Choroid plexus epithelial cell (primary cell): ENCODE data around the gene MALRD1.
"Not testable (repeated sequence)": the region's sequence is repeated elsewhere in the genome, so short reads cannot be mapped to it uniquely, and the experiment has no call there.

Experiments
- DNase-seq: peaks from one replicate; pipeline ENCODE4 v3.0.0-alpha.2; 2010; ENCODE audit warnings: low read depth
- H3K4me3 ChIP-seq: 2 replicates; pipeline ENCODE4 v1.5.1; 2011; ENCODE audit warnings: low read depth, mild to moderate bottlenecking, control low read depth, low read length, moderate library complexity
- TF ChIP-seq, protein P1 (sequence below): conservative IDR thresholded peaks from 2 replicates; pipeline ENCODE4 v1.5.1; 2011; ENCODE audit warnings: low read depth, mild to moderate bottlenecking, control low read depth, inconsistent platforms, low read length, moderate library complexity

MALRD1 gene

GRCh38 chr10:19499291-19499770 is 450.7 kb downstream of the MALRD1 start:
- TF ChIP-seq, protein P1, sequence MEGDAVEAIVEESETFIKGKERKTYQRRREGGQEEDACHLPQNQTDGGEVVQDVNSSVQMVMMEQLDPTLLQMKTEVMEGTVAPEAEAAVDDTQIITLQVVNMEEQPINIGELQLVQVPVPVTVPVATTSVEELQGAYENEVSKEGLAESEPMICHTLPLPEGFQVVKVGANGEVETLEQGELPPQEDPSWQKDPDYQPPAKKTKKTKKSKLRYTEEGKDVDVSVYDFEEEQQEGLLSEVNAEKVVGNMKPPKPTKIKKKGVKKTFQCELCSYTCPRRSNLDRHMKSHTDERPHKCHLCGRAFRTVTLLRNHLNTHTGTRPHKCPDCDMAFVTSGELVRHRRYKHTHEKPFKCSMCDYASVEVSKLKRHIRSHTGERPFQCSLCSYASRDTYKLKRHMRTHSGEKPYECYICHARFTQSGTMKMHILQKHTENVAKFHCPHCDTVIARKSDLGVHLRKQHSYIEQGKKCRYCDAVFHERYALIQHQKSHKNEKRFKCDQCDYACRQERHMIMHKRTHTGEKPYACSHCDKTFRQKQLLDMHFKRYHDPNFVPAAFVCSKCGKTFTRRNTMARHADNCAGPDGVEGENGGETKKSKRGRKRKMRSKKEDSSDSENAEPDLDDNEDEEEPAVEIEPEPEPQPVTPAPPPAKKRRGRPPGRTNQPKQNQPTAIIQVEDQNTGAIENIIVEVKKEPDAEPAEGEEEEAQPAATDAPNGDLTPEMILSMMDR = no peak
- no peak for DNase-seq
- no peak overlapping the region for H3K4me3 ChIP-seq

DNA sequence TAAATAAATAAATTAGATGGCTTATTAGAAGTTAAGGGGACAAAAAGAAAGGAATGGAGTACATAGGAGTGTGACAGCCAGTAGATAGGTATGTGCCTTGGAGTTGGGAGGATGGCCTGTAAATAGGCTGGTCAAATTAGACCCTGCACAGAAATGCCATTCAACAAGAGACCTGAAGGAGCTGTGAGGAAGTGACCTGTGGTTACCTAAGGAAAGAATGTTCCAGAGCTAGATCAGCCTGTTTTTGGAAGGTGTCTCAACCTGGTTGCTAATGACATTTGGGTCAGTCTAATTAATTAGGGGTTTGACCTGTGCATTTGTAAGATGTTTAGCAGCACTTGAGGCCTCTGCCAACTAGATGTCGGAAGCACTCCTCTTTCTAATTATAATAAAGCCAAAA is 452.4 kb downstream of the MALRD1 start:
- H3K4me3 ChIP-seq = no peak overlapping the region
- DNase-seq = no peak
- TF ChIP-seq, protein P1 = no peak

DNA sequence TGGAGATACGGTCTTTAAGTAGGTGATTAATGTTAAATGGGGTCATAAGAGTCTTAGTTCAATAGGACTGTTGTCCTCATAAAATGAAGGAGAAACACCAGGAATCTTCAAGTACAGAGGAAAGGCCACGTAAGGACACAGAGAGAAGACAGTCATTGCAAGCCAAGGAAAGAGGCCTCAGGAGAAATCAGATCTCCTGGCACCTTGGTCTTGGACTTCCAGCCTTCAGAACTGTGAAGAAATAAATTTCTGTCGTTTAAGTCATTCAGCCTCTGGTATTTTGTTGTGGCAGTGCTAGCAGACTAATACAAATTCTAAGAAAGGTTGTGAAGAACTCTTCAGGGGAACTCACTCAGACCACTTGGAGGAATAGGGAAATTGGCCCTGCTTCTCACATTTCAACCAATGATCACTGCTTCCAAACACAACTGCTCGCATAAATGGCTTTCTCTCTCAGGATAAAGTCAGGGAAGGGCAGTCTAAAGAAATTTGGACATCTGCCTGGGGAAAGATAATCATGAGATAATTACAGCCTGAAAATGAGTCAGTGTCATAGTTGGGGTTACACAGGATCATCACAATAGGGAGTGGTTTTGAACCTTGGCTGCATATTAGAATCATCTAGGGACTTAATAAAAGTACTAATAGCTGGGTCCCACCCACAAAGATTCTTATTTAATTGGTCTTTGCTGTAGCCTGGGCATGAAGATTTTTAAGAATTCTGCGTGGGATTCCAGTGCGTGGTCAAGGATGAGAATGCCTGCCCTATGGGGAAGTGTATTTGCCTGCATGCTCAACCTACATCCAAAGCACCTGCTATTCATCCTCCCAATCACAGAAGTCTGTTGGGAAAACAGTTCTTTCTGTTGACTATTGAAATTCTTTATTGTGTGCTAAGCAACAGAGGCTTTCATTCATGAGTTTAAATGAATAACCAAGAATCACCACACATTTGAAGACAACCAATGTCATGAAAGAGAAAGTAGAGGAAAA is 457.0 kb downstream of the MALRD1 start:
- H3K4me3 ChIP-seq = no peak overlapping the region
- no peak for DNase-seq
- TF ChIP-seq, protein P1 = no peak

GRCh38 chr10:19510005-19510732 is 461.6 kb downstream of the MALRD1 start:
- DNase-seq, H3K4me3 ChIP-seq: not testable (repeated sequence)

DNA sequence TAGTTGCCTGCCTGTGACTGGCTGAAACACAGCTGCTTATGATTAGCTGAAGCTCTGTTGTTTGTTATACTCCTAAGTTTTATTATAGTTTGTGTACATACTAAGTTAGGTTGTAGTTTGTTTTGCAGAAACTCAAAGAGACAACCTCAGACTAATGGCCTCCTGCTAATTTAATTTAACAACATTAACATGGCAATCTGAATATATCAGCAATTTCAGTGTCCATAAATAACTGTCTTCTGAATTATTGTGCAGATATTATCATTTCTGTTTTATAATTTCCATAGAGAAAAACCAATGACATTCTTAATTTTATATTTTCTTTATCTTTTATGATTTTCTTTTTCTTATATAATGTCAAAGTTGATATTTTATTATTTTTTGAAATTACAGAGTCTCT is 469.5 kb downstream of the MALRD1 start:
- no peak for DNase-seq
- TF ChIP-seq, protein P1 = no peak
- H3K4me3 ChIP-seq = no peak overlapping the region

GRCh38 chr10:19518632-19519031 is 470.0 kb downstream of the MALRD1 start:
- DNase-seq = no peak
- H3K4me3 ChIP-seq = no peak overlapping the region
- TF ChIP-seq, protein P1 = no peak

- TF ChIP-seq, protein P1 = no peak
- no peak for DNase-seq
- no peak overlapping the region for H3K4me3 ChIP-seq
Observed at GRCh38 chr10:19531324-19531723, 482.7 kb downstream of the MALRD1 start.
